ENCODE measurements around the gene OGT. TPM values are rescaled to one million over a fixed set of nuclear protein-coding genes. Genes with fewer than 3 reads are reported as not detected.

The OGT gene
- total RNA-seq, 1 experiment from 2014 or later: 469 TPM

DNA sequence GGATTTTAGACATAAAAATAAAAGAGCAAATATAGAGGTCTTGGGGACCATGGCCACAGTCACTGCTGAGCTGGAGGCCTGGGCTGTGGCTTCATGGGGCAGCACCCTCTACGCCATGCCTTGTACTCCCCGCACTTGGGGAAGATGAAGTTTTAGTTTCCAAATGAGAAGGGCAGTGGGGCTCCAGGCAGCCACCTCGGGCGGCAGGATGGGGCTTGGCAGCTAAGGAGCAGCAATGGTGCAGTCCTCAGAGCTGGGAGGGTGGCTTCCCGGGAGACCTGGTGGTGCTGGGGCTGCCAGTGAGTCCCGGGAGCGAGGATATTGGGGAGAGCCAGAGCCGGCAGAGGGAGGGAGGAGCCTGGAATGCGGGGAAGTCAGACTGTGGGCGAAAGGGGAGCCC is 83.0 kb downstream of the OGT start:
- Histone ChIP-seq H3K4me3 (ENCODE audit: low read length) (no peak overlapping the region), H3K9ac (ENCODE audit: low read length) (no peak overlapping the region), H3K9me2 (replicated peaks; ENCODE audit: insufficient read depth, low read length) (no peaks in the 10 kb centered on the region), H3K36me3 (ENCODE audit: insufficient read depth, low read length) (no peaks in the 10 kb centered on the region; the same call in 1 of the 2 replicates), H3K27me3 (ENCODE audit: low read length) (no peaks in the 10 kb centered on the region), H3K9me3 (ENCODE audit: low read length) (no peaks in the 10 kb centered on the region), H3K79me2 (ENCODE audit: low read length) (no peaks in the 10 kb centered on the region), H3K4me2 (ENCODE audit: low read depth, low read length, poor library complexity, severe bottlenecking) (no peak overlapping the region), H2AFZ (ENCODE audit: low read length) (no peak overlapping the region), H4K20me1 (ENCODE audit: insufficient read depth, low read depth, low read length) (no peaks in the 10 kb centered on the region), H3K27ac (ENCODE audit: low read length) (no peak overlapping the region), H3K4me1 (ENCODE audit: low read length) (no peaks in the 10 kb centered on the region)
- no peak for DNase-seq

GRCh38 chrX:71616672-71617529 is 84.0 kb downstream of the OGT start:
- no peak for DNase-seq

GRCh38 chrX:71617742-71618141 is 84.8 kb downstream of the OGT start:
- Histone ChIP-seq H3K9ac (ENCODE audit: low read length) (no peak overlapping the region), H4K20me1 (ENCODE audit: insufficient read depth, low read depth, low read length) (no peaks in the 10 kb centered on the region), H2AFZ (ENCODE audit: low read length) (no peak overlapping the region), H3K27ac (ENCODE audit: low read length) (no peak overlapping the region), H3K4me2 (ENCODE audit: low read depth, low read length, poor library complexity, severe bottlenecking) (no peak overlapping the region), H3K4me3 (ENCODE audit: low read length) (no peak overlapping the region), H3K4me1 (ENCODE audit: low read length) (0 out of 2 replicates have a peak, but pooled peaks cover 5% of the 10 kb centered on the region), H3K36me3 (ENCODE audit: insufficient read depth, low read length) (no peaks in the 10 kb centered on the region; the same call in 1 of the 2 replicates), H3K79me2 (ENCODE audit: low read length) (no peaks in the 10 kb centered on the region), H3K9me3 (ENCODE audit: low read length) (no peaks in the 10 kb centered on the region), H3K27me3 (ENCODE audit: low read length) (no peaks in the 10 kb centered on the region), H3K9me2 (replicated peaks; ENCODE audit: insufficient read depth, low read length) (no peaks in the 10 kb centered on the region)
- DNase-seq: no peak

More at GRCh38 chrX:71616672-71617529, 84.0 kb downstream of the OGT start:
- Histone ChIP-seq H3K36me3 (ENCODE audit: insufficient read depth, low read length) (no peaks in the 10 kb centered on the region; the same call in 1 of the 2 replicates), H3K79me2 (ENCODE audit: low read length) (no peaks in the 10 kb centered on the region), H3K4me1 (ENCODE audit: low read length) (no peaks in the 10 kb centered on the region), H2AFZ (ENCODE audit: low read length) (no peak overlapping the region), H3K27me3 (ENCODE audit: low read length) (no peaks in the 10 kb centered on the region), H3K9ac (ENCODE audit: low read length) (no peak overlapping the region), H4K20me1 (ENCODE audit: insufficient read depth, low read depth, low read length) (no peaks in the 10 kb centered on the region), H3K9me2 (replicated peaks; ENCODE audit: insufficient read depth, low read length) (no peaks in the 10 kb centered on the region), H3K4me3 (ENCODE audit: low read length) (no peak overlapping the region), H3K27ac (ENCODE audit: low read length) (no peak overlapping the region), H3K9me3 (ENCODE audit: low read length) (no peaks in the 10 kb centered on the region), H3K4me2 (ENCODE audit: low read depth, low read length, poor library complexity, severe bottlenecking) (no peak overlapping the region)

DNA sequence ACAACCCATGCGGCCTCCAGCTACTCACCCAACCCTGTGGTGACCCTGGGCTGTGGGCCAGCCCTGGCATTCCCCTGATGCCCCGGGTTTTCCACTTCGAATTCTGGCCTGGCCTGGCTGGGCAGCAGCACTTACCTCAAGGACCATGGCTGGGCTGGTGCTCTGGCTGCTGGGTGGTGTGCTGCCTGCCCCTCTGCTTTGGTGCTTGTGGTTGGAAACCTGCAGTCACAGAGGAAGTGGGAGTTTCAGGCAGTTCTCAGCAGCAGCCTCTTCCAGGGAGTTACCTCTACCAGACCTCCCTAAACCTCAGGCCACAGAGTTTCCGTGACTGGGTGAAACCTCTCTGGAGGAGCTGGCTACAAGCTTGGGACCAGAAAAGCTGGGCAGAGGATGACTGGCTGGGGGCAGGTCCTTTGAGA is 85.4 kb downstream of the OGT start, which contains the start of gene CXCR3:
Gene CXCR3 (minus strand): TSS at position 209 of the 419 bp plus-strand sequence. CDS start 62 bp downstream, at position 147.
- H3K9me3 ChIP-seq (ENCODE audit: low read length): no peaks in the 10 kb centered on the region
- no peak within 1 kb of the TSS for H3K4me3 ChIP-seq (ENCODE audit: low read length)
- H3K4me2 ChIP-seq (ENCODE audit: low read depth, low read length, poor library complexity, severe bottlenecking): no peak within 1 kb of the TSS
- no peaks in the 10 kb centered on the region; the same call in 1 of the 2 replicates for H3K36me3 ChIP-seq (ENCODE audit: insufficient read depth, low read length)
- H3K9ac ChIP-seq (ENCODE audit: low read length): no peak within 1 kb of the TSS
- H3K27ac ChIP-seq (ENCODE audit: low read length): no peak within 1 kb of the TSS
- H3K9me2 ChIP-seq (replicated peaks; ENCODE audit: insufficient read depth, low read length): no peaks in the 10 kb centered on the region
- no peak for DNase-seq
- H3K79me2 ChIP-seq (ENCODE audit: low read length): no peaks in the 10 kb centered on the region
- no peak within 1 kb of the TSS for H2AFZ ChIP-seq (ENCODE audit: low read length)
- H4K20me1 ChIP-seq (ENCODE audit: insufficient read depth, low read depth, low read length): no peaks in the 10 kb centered on the region
- 0 out of 2 replicates have a peak, but pooled peaks cover 7% of the 10 kb centered on the region for H3K4me1 ChIP-seq (ENCODE audit: low read length)
- H3K27me3 ChIP-seq (ENCODE audit: low read length): no peaks in the 10 kb centered on the region

DNA sequence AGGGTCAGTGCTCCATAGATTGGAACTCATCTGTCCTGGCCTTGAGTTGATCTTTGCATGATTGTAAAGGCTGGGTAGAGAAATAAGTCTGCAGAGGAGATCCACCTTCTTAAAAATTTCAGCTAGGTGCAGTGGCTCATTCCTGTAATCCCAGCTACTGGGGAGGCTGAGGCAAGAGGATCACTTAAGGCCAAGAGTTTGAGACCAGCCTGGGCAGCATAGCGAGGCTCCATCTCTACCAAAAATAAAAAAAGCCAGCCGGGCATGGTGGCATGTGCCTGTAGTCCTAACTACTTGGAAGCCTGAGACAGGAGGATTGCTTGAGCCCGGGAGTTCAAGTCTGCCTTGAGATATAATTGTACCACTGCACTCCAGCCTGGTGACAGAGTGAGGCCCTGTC is 85.9 kb downstream of the OGT start:
- no peak overlapping the region for H3K9ac ChIP-seq (ENCODE audit: low read length)
- H2AFZ ChIP-seq (ENCODE audit: low read length): no peak overlapping the region
- no peaks in the 10 kb centered on the region for H3K27me3 ChIP-seq (ENCODE audit: low read length)
- H4K20me1 ChIP-seq (ENCODE audit: insufficient read depth, low read depth, low read length): no peaks in the 10 kb centered on the region
- H3K4me2 ChIP-seq (ENCODE audit: low read depth, low read length, poor library complexity, severe bottlenecking): no peak overlapping the region
- no peak for DNase-seq
- H3K9me3 ChIP-seq (ENCODE audit: low read length): no peaks in the 10 kb centered on the region
- no peaks in the 10 kb centered on the region; the same call in 1 of the 2 replicates for H3K36me3 ChIP-seq (ENCODE audit: insufficient read depth, low read length)
- H3K4me1 ChIP-seq (ENCODE audit: low read length): 0 out of 2 replicates have a peak, but pooled peaks cover 7% of the 10 kb centered on the region
- H3K9me2 ChIP-seq (replicated peaks; ENCODE audit: insufficient read depth, low read length): no peaks in the 10 kb centered on the region
- H3K27ac ChIP-seq (ENCODE audit: low read length): no peak overlapping the region
- H3K79me2 ChIP-seq (ENCODE audit: low read length): no peaks in the 10 kb centered on the region
- H3K4me3 ChIP-seq (ENCODE audit: low read length): no peak overlapping the region

GRCh38 chrX:71619193-71619592 is 86.3 kb downstream of the OGT start:
- no peak overlapping the region for H3K27ac ChIP-seq (ENCODE audit: low read length)
- no peak overlapping the region for H3K4me2 ChIP-seq (ENCODE audit: low read depth, low read length, poor library complexity, severe bottlenecking)
- H3K79me2 ChIP-seq (ENCODE audit: low read length): no peaks in the 10 kb centered on the region
- H3K27me3 ChIP-seq (ENCODE audit: low read length): no peaks in the 10 kb centered on the region
- H2AFZ ChIP-seq (ENCODE audit: low read length): no peak overlapping the region
- H3K9me2 ChIP-seq (replicated peaks; ENCODE audit: insufficient read depth, low read length): no peaks in the 10 kb centered on the region
- no peaks in the 10 kb centered on the region; the same call in 1 of the 2 replicates for H3K36me3 ChIP-seq (ENCODE audit: insufficient read depth, low read length)
- H3K9me3 ChIP-seq (ENCODE audit: low read length): no peaks in the 10 kb centered on the region
- H4K20me1 ChIP-seq (ENCODE audit: insufficient read depth, low read depth, low read length): no peaks in the 10 kb centered on the region
- DNase-seq: no peak
- no peak overlapping the region for H3K9ac ChIP-seq (ENCODE audit: low read length)
- no peak overlapping the region for H3K4me3 ChIP-seq (ENCODE audit: low read length)
- 0 out of 2 replicates have a peak, but pooled peaks cover 7% of the 10 kb centered on the region for H3K4me1 ChIP-seq (ENCODE audit: low read length)

GRCh38 chrX:71619986-71620385 is 87.1 kb downstream of the OGT start:
- no peaks in the 10 kb centered on the region for H3K27me3 ChIP-seq (ENCODE audit: low read length)
- no peaks in the 10 kb centered on the region for H3K79me2 ChIP-seq (ENCODE audit: low read length)
- no peak overlapping the region for H3K9ac ChIP-seq (ENCODE audit: low read length)
- no peaks in the 10 kb centered on the region for H4K20me1 ChIP-seq (ENCODE audit: insufficient read depth, low read depth, low read length)
- H3K4me3 ChIP-seq (ENCODE audit: low read length): no peak overlapping the region
- H3K4me1 ChIP-seq (ENCODE audit: low read length): 0 out of 2 replicates have a peak, but pooled peaks cover 7% of the 10 kb centered on the region
- no peak overlapping the region for H2AFZ ChIP-seq (ENCODE audit: low read length)
- no peaks in the 10 kb centered on the region; the same call in 1 of the 2 replicates for H3K36me3 ChIP-seq (ENCODE audit: insufficient read depth, low read length)
- DNase-seq: no peak
- H3K4me2 ChIP-seq (ENCODE audit: low read depth, low read length, poor library complexity, severe bottlenecking): no peak overlapping the region
- H3K9me2 ChIP-seq (replicated peaks; ENCODE audit: insufficient read depth, low read length): no peaks in the 10 kb centered on the region
- H3K9me3 ChIP-seq (ENCODE audit: low read length): no peaks in the 10 kb centered on the region
- H3K27ac ChIP-seq (ENCODE audit: low read length): no peak overlapping the region

DNA sequence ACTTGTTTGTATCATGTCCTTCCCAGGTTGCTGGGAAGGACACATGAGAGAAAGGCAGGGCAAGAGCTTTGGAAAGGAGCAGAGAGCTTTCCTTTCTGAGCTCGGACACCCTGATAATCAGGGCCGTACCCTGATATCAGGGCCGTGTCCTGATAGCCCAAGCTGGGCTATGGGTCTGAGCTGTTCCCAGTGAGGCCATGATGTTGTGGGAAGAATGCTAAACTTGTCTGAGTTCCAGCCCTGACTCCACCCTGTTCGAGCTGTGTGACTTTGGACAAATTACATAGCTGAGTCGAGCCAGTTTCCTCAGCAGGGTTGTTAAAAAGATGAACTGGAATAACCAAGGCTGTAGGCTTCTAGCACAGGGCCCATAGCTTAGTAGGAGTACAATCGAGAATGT is 88.7 kb downstream of the OGT start:
- Histone ChIP-seq H3K79me2 (ENCODE audit: low read length) (no peaks in the 10 kb centered on the region), H3K9ac (ENCODE audit: low read length) (no peak overlapping the region), H3K27ac (ENCODE audit: low read length) (no peak overlapping the region), H3K9me2 (replicated peaks; ENCODE audit: insufficient read depth, low read length) (no peaks in the 10 kb centered on the region), H3K4me2 (ENCODE audit: low read depth, low read length, poor library complexity, severe bottlenecking) (no peak overlapping the region), H3K4me3 (ENCODE audit: low read length) (no peak overlapping the region), H3K4me1 (ENCODE audit: low read length) (0 out of 2 replicates have a peak, but pooled peaks cover 7% of the 10 kb centered on the region), H3K36me3 (ENCODE audit: insufficient read depth, low read length) (no peaks in the 10 kb centered on the region), H3K9me3 (ENCODE audit: low read length) (no peaks in the 10 kb centered on the region), H2AFZ (ENCODE audit: low read length) (no peak overlapping the region), H4K20me1 (ENCODE audit: insufficient read depth, low read depth, low read length) (no peaks in the 10 kb centered on the region), H3K27me3 (ENCODE audit: low read length) (no peaks in the 10 kb centered on the region)
- DNase-seq: no peak

All from Karpas-422 (cell line).